ENCODE data around the gene RALGPS1.

- no peak for TF ChIP-seq CTCF (IDR thresholded peaks at IDR 0.05 in 8 of 11, conservative IDR thresholded peaks at IDR 0.05 in 3 of 11)
- TF ChIP-seq POLR2AphosphoS5 (IDR thresholded peaks at IDR 0.05): no peak
- TF ChIP-seq POLR2A (IDR thresholded peaks at IDR 0.05): no peak
Measured at GRCh38 chr9:127221695-127222094, 307.1 kb downstream of the RALGPS1 start.
